GM21723 (cell line): ENCODE measurements around the gene FSTL5.
"Not testable (repeated sequence)": the region's sequence is repeated elsewhere in the genome, so short reads cannot be mapped to it uniquely, and the experiment has no call there.

Experiments used
- ATAC-seq: cut with Tn5 transposase; IDR thresholded peaks from one replicate; pipeline ENCODE4 v1.9.1; 2021; ENCODE audit warnings: mild to moderate bottlenecking, moderate library complexity; ENCODE audit not compliant: unreplicated experiment

The FSTL5 gene

GRCh38 chr4:161881370-161881769 is 282.4 kb downstream of the FSTL5 start:
- no peak for ATAC-seq

- ATAC-seq, result no peak
Observed at GRCh38 chr4:161869511-161869910, 294.3 kb downstream of the FSTL5 start.

- no peak for ATAC-seq
Observed at GRCh38 chr4:161856711-161857326, 307.0 kb downstream of the FSTL5 start.

GRCh38 chr4:161850631-161851030 is 313.2 kb downstream of the FSTL5 start:
- ATAC-seq, result no peak

- ATAC-seq, result no peak
Observed at GRCh38 chr4:161841759-161842158, 322.0 kb downstream of the FSTL5 start.

- ATAC-seq, result no peak
Observed at GRCh38 chr4:161829591-161829990, 334.2 kb downstream of the FSTL5 start.

GRCh38 chr4:161828061-161828460 is 335.7 kb downstream of the FSTL5 start:
- ATAC-seq, result no peak

GRCh38 chr4:161827013-161827412 is 336.8 kb downstream of the FSTL5 start:
- ATAC-seq, result no peak

- no peak for ATAC-seq
Observed at GRCh38 chr4:161823450-161823849, 340.4 kb downstream of the FSTL5 start.

GRCh38 chr4:161822174-161822573 is 341.6 kb downstream of the FSTL5 start:
- no peak for ATAC-seq

- ATAC-seq, result no peak
Observed at GRCh38 chr4:161817914-161818313, 345.9 kb downstream of the FSTL5 start.

- ATAC-seq, result no peak
Observed at GRCh38 chr4:161816958-161817357, 346.8 kb downstream of the FSTL5 start.

- ATAC-seq, result no peak
Observed at GRCh38 chr4:161815841-161816240, 348.0 kb downstream of the FSTL5 start.

GRCh38 chr4:161813889-161814288 is 349.9 kb downstream of the FSTL5 start:
- ATAC-seq, result no peak

- no peak for ATAC-seq
Observed at GRCh38 chr4:161813389-161813788, 350.4 kb downstream of the FSTL5 start.

- ATAC-seq, result no peak
Observed at GRCh38 chr4:161803171-161803570, 360.6 kb downstream of the FSTL5 start.

GRCh38 chr4:161799710-161800109 is 364.1 kb downstream of the FSTL5 start:
- ATAC-seq, result no peak

- ATAC-seq, result no peak
Observed at GRCh38 chr4:161792991-161793390, 370.8 kb downstream of the FSTL5 start.

GRCh38 chr4:161791796-161792556 is 371.8 kb downstream of the FSTL5 start:
- no peak for ATAC-seq

GRCh38 chr4:161767116-161767515 is 396.7 kb downstream of the FSTL5 start:
- no peak for ATAC-seq

GRCh38 chr4:161762796-161763195 is 401.0 kb downstream of the FSTL5 start:
- no peak for ATAC-seq

GRCh38 chr4:161760008-161760407 is 403.8 kb downstream of the FSTL5 start:
- ATAC-seq, result no peak

GRCh38 chr4:161758412-161758811 is 405.4 kb downstream of the FSTL5 start:
- ATAC-seq, result not testable (repeated sequence)
